Neural cell (in vitro differentiated cells): ENCODE data around the gene UBE4A. TPM values are rescaled to one million over a fixed set of nuclear protein-coding genes. Genes with fewer than 3 reads are reported as not detected.

Experiments used
- H2AFZ ChIP-seq: fragments of 200-600, 300-800 bp; sonication (generic), shearing (Covaris generic); 2 replicates; pipeline ENCODE4 v1.6.0; 2014; ENCODE audit warnings: low read depth, mild to moderate bottlenecking, antibody characterized with exemption, low read length, moderate library complexity
- H3F3A ChIP-seq: fragments of 200-600 bp; shearing (Covaris generic); 2 replicates; pipeline ENCODE4 v1.6.1; 2016; ENCODE audit warnings: mild to moderate bottlenecking, moderate library complexity, mixed read lengths, antibody characterized with exemption, low read length; ENCODE audit not compliant: insufficient read depth, poor library complexity, severe bottlenecking
- H3K27ac ChIP-seq: fragments of 200-600, 300-800 bp; sonication (generic), shearing (Covaris generic); 2 replicates; pipeline ENCODE4 v1.5.1; 2014; ENCODE audit warnings: mild to moderate bottlenecking, low read length, moderate library complexity
- H3K27me3 ChIP-seq: fragments of 300-800, 200-600 bp; sonication (generic), shearing (Covaris generic); 2 replicates; pipeline ENCODE4 v1.6.0; 2014; ENCODE audit warnings: mild to moderate bottlenecking, low read depth, low read length, moderate library complexity; ENCODE audit not compliant: insufficient read depth
- H3K36me3 ChIP-seq: fragments of 300-800, 200-600 bp; sonication (generic), shearing (Covaris generic); 2 replicates; pipeline ENCODE4 v1.5.1; 2014; ENCODE audit warnings: mild to moderate bottlenecking, antibody characterized with exemption, low read length, moderate library complexity; ENCODE audit not compliant: insufficient read depth
- H3K4me2 ChIP-seq: fragments of 300-800, 200-600 bp; sonication (generic), shearing (Covaris generic); 2 replicates; pipeline ENCODE4 v1.6.0; 2014; ENCODE audit warnings: mild to moderate bottlenecking, low read length
- H3K4me3 ChIP-seq: fragments of 300-800, 200-600 bp; sonication (generic), shearing (Covaris generic); 2 replicates; pipeline ENCODE4 v1.5.1; 2014; ENCODE audit warnings: mild to moderate bottlenecking, low read length, moderate library complexity
- H3K79me2 ChIP-seq: fragments of 200-600 bp; shearing (Covaris generic); replicated peaks from 2 replicates; pipeline ENCODE4 v1.6.0; 2014; ENCODE audit warnings: mild to moderate bottlenecking, low read length, moderate library complexity; ENCODE audit not compliant: insufficient read depth
- H3K9ac ChIP-seq: fragments of 300-800, 200-600 bp; sonication (generic), shearing (Covaris generic); 2 replicates; pipeline ENCODE4 v1.6.1; 2016; ENCODE audit warnings: mild to moderate bottlenecking, low read length, mixed read lengths
- H3K9me2 ChIP-seq: fragments of 200-600 bp; shearing (Covaris generic); 2 replicates; pipeline ENCODE4 v1.6.1; 2016; ENCODE audit warnings: mild to moderate bottlenecking, low read length, mixed read lengths; ENCODE audit not compliant: insufficient read depth
- H3K9me3 ChIP-seq: fragments of 200-600, 300-800 bp; sonication (generic), shearing (Covaris generic); 2 replicates; pipeline ENCODE4 v1.6.1; 2016; ENCODE audit warnings: mild to moderate bottlenecking, mixed run types, low read length, moderate library complexity, mixed read lengths
- H4K20me1 ChIP-seq: fragments of 200-600 bp; shearing (Covaris generic); 2 replicates; pipeline ENCODE4 v1.6.1; 2016; ENCODE audit warnings: mild to moderate bottlenecking, mixed run types; ENCODE audit not compliant: insufficient read depth
- EP300 ChIP-seq: fragments of 450-650 bp; conservative IDR thresholded peaks from 2 replicates; pipeline ENCODE4 v1.6.1; 2014; ENCODE audit warnings: antibody characterized with exemption, mild to moderate bottlenecking, moderate library complexity; ENCODE audit not compliant: poor library complexity, severe bottlenecking
- EZH2 ChIP-seq: fragments of 200-600, 300-800 bp; shearing (Covaris generic), sonication (generic); IDR thresholded peaks from 2 replicates; pipeline ENCODE4 v1.6.1; 2014; ENCODE audit warnings: antibody characterized with exemption, low read length, borderline replicate concordance, mild to moderate bottlenecking; ENCODE audit not compliant: insufficient read depth, poor library complexity, severe bottlenecking
- MXI1 ChIP-seq: fragments of 450-650 bp; conservative IDR thresholded peaks from 2 replicates; pipeline ENCODE4 v1.6.1; 2014; ENCODE audit warnings: antibody characterized with exemption, mild to moderate bottlenecking; ENCODE audit not compliant: poor library complexity, severe bottlenecking
- POLR2AphosphoS5 ChIP-seq: IDR thresholded peaks from 2 replicates; pipeline ENCODE4 v1.6.1; 2012
- RAD21 ChIP-seq: fragments of 450-650 bp; conservative IDR thresholded peaks from 2 replicates; pipeline ENCODE4 v1.6.1; 2014; ENCODE audit warnings: antibody characterized with exemption, mild to moderate bottlenecking, moderate library complexity
- SMC3 ChIP-seq: fragments of 450-650 bp; conservative IDR thresholded peaks from 2 replicates; pipeline ENCODE4 v1.6.1; 2014; ENCODE audit warnings: antibody characterized with exemption, mild to moderate bottlenecking, moderate library complexity; ENCODE audit not compliant: poor library complexity
- TAF1 ChIP-seq: IDR thresholded peaks from 2 replicates; pipeline ENCODE4 v1.6.1; 2012; ENCODE audit warnings: low read depth
- polyA plus RNA-seq: library from polyadenylated mRNA; depleted of rRNA; stranded (reverse); fragments of >200 nt; gene quantifications from 2 replicates; pipeline ENCODE4 v1.2.3, GENCODE V29; 2014
- TF ChIP-seq, protein P1 (sequence below): fragments of 450-650 bp; IDR thresholded peaks from 2 replicates; pipeline ENCODE4 v1.5.1; 2014; ENCODE audit warnings: antibody characterized with exemption, mild to moderate bottlenecking, moderate library complexity; ENCODE audit not compliant: poor library complexity, severe bottlenecking
- TF ChIP-seq, protein P2 (sequence below): IDR thresholded peaks from 2 replicates; pipeline ENCODE4 v1.6.1; 2012; ENCODE audit warnings: borderline replicate concordance

The UBE4A gene
- polyA plus RNA-seq, 1 donor from 2014 or later = 36.9 TPM

DNA sequence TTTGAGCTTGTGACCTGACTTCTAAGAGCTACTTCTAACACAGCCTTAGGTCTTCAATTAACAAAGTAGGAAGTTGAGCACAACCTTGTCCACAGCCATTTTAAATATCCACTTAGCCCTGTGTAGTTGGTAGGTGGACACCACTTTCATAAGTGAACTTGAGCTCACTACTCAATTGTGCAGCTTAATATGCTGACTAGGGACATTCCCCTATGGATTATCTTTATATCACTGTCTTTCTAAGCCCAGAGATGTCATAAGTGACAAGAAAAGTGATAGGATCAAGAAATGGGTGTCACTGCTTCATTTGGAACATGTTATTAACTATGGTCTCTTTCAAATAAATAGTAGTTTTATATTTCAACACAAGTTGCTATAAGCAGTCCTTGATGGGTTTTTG lies 38.0 kb downstream of the UBE4A start:
- no peaks in the 10 kb centered on the region for H3F3A ChIP-seq
- H3K79me2 ChIP-seq = peaks cover 12% of the 10 kb centered on the region
- no peaks in the 10 kb centered on the region for H3K27me3 ChIP-seq
- H3K9me3 ChIP-seq = no peaks in the 10 kb centered on the region
- H2AFZ ChIP-seq = no peak overlapping the region
- no peaks in the 10 kb centered on the region for H3K36me3 ChIP-seq
- H4K20me1 ChIP-seq = no peaks in the 10 kb centered on the region
- no peaks in the 10 kb centered on the region for H3K9me2 ChIP-seq
- H3K4me3 ChIP-seq = no peak overlapping the region
- no peak overlapping the region for H3K4me2 ChIP-seq
- TF ChIP-seq EP300 (no peak), EZH2 (no peak), POLR2AphosphoS5 (no peak), SMC3 (no peak), TAF1 (no peak), RAD21 (no peak), MXI1 (no peak)
- TF ChIP-seq, protein P1, sequence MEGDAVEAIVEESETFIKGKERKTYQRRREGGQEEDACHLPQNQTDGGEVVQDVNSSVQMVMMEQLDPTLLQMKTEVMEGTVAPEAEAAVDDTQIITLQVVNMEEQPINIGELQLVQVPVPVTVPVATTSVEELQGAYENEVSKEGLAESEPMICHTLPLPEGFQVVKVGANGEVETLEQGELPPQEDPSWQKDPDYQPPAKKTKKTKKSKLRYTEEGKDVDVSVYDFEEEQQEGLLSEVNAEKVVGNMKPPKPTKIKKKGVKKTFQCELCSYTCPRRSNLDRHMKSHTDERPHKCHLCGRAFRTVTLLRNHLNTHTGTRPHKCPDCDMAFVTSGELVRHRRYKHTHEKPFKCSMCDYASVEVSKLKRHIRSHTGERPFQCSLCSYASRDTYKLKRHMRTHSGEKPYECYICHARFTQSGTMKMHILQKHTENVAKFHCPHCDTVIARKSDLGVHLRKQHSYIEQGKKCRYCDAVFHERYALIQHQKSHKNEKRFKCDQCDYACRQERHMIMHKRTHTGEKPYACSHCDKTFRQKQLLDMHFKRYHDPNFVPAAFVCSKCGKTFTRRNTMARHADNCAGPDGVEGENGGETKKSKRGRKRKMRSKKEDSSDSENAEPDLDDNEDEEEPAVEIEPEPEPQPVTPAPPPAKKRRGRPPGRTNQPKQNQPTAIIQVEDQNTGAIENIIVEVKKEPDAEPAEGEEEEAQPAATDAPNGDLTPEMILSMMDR = no peak
- TF ChIP-seq, protein P2, sequence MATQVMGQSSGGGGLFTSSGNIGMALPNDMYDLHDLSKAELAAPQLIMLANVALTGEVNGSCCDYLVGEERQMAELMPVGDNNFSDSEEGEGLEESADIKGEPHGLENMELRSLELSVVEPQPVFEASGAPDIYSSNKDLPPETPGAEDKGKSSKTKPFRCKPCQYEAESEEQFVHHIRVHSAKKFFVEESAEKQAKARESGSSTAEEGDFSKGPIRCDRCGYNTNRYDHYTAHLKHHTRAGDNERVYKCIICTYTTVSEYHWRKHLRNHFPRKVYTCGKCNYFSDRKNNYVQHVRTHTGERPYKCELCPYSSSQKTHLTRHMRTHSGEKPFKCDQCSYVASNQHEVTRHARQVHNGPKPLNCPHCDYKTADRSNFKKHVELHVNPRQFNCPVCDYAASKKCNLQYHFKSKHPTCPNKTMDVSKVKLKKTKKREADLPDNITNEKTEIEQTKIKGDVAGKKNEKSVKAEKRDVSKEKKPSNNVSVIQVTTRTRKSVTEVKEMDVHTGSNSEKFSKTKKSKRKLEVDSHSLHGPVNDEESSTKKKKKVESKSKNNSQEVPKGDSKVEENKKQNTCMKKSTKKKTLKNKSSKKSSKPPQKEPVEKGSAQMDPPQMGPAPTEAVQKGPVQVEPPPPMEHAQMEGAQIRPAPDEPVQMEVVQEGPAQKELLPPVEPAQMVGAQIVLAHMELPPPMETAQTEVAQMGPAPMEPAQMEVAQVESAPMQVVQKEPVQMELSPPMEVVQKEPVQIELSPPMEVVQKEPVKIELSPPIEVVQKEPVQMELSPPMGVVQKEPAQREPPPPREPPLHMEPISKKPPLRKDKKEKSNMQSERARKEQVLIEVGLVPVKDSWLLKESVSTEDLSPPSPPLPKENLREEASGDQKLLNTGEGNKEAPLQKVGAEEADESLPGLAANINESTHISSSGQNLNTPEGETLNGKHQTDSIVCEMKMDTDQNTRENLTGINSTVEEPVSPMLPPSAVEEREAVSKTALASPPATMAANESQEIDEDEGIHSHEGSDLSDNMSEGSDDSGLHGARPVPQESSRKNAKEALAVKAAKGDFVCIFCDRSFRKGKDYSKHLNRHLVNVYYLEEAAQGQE = no peak
- no peak overlapping the region for H3K9ac ChIP-seq
- H3K27ac ChIP-seq = no peak overlapping the region

DNA sequence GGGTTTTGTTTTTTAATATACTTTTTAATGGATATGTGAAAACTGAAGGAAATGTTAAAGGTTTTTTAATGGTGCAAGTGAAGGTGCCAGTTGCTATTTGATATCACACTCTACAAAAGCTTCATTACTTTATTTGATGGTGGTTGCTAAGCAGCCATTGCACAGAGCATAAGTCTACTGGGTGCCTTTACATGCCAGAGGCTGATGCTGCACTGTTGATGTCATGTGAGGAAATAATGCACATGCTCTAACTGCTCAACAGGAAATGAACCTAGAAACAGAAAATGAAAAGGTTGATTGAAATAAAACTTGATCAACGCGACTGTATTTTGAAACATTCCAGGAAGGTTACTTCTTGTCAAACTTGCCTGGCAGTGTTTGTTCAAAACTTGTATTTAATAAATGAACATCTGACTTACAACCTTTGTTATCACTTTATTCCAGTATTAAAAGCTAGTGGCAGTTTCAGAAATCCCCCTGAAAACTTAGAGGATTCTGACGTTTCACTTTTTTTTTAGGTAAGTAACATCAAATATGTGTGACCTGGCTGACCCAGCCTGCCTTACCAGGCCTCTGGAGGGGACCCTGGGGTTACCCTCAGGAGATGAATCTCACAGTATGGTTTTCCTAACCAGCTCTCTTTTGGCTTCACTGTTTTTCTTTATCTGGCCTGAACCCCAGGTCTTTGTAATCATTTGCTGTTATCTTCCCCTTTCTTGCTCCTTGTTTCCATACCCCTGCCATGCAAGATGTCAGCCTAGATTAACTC lies 39.6 kb downstream of the UBE4A start:
- no peak overlapping the region for H3K4me3 ChIP-seq
- H3K9ac ChIP-seq = no peak overlapping the region
- no peak overlapping the region for H3K27ac ChIP-seq
- H3K79me2 ChIP-seq = peaks cover 27% of the 10 kb centered on the region
- H3K4me2 ChIP-seq = no peak overlapping the region
- H2AFZ ChIP-seq = no peak overlapping the region
- no peaks in the 10 kb centered on the region for H3K9me2 ChIP-seq
- TF ChIP-seq POLR2AphosphoS5 = no peak
- TF ChIP-seq, protein P1 = no peak
- no peak for TF ChIP-seq SMC3
- TF ChIP-seq MXI1 = no peak
- TF ChIP-seq, protein P2 = no peak
- TF ChIP-seq EZH2 = no peak
- TF ChIP-seq RAD21 = no peak
- no peak for TF ChIP-seq TAF1
- no peak for TF ChIP-seq EP300
- no peaks in the 10 kb centered on the region for H4K20me1 ChIP-seq
- H3K9me3 ChIP-seq = no peaks in the 10 kb centered on the region
- no peaks in the 10 kb centered on the region for H3K27me3 ChIP-seq
- H3K36me3 ChIP-seq = no peaks in the 10 kb centered on the region
- H3F3A ChIP-seq = no peaks in the 10 kb centered on the region
